A549 (cell line): Measurements from ENCODE around the gene QDPR.

Experiments
- CTCF ChIP-seq: fragments of >200 bp; sonication (Bioruptor Twin); formaldehyde crosslinking; IDR thresholded peaks from 3 replicates; pipeline ENCODE4 v1.5.1; 2016
- POLR2A ChIP-seq: IDR thresholded peaks from 2 replicates; pipeline ENCODE4 v1.6.1; 2012; ENCODE audit warnings: mild to moderate bottlenecking, low read length
- POLR2AphosphoS2 ChIP-seq: conservative IDR thresholded peaks from 2 replicates; pipeline ENCODE4 v1.6.1; 2012; ENCODE audit warnings: low read length, improper control_type of control experiment, inconsistent platforms
- ZSCAN20 ChIP-seq: fragments of 250-450 bp; sonication (Bioruptor Pico); IDR thresholded peaks from 2 replicates; pipeline ENCODE4 v1.8.0; 2022; ENCODE audit warnings: mild to moderate bottlenecking, moderate library complexity

DNA sequence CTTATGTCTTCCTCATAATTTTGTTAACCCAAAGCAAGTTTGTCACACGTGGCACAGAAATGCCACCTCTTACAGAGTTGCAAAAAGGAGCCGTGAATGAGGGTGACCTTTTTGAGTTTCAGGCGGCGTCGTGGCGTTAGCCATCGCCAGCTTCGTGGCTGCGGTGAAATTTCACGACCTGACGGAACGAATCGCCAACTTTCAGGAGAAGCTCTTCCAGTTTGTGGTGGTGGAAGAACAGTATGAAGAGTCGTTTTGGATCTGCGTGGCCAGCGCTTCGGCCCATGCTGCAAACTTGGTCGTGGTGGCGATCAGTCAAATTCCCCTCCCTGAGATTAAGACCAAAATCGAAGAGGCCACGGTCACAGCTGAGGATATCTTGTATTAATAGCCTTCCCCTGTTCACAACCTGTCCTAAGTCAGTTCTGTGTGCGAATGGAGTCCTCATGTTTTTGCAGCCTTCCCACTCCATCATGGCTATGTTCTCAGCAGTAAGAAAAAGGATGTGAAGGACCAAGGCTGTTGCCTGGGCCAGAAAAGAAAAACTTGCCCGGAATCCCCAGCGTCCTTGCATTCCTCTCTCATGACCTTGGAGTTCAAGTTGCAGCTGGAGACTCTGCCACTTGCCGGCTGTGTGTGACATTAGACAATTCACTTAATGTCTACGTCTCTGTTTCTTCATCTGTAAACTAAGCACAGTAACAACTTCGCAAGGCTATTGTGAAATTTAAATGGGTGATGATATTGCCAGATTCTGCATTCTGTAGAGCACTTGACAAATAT is 15.0 kb upstream of the QDPR start:
- TF ChIP-seq ZSCAN20 (no peak), POLR2A (no peak), CTCF (no peak), POLR2AphosphoS2 (no peak)
